ENCODE results near the gene GRIN2D.

Gene GRIN2D

DNA sequence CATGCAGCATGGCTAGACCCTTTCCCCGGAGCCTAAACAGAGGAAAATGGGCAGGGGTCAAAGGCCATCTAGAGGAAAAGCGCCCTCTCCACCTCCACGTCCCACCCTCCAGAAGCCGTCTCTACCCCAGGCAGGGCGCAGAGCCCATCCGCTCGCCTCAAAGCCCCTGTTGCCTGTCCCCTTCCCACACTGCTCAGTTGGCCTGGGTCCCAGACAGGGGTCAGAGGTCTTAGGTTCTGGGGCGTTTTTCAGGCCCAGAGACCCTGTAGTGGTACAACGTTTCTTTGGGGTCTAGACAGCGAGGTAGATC lies 30.0 kb upstream of the GRIN2D start:
- DNase-seq (ENCODE audit: low read depth): no peak
- TF ChIP-seq, protein P1, sequence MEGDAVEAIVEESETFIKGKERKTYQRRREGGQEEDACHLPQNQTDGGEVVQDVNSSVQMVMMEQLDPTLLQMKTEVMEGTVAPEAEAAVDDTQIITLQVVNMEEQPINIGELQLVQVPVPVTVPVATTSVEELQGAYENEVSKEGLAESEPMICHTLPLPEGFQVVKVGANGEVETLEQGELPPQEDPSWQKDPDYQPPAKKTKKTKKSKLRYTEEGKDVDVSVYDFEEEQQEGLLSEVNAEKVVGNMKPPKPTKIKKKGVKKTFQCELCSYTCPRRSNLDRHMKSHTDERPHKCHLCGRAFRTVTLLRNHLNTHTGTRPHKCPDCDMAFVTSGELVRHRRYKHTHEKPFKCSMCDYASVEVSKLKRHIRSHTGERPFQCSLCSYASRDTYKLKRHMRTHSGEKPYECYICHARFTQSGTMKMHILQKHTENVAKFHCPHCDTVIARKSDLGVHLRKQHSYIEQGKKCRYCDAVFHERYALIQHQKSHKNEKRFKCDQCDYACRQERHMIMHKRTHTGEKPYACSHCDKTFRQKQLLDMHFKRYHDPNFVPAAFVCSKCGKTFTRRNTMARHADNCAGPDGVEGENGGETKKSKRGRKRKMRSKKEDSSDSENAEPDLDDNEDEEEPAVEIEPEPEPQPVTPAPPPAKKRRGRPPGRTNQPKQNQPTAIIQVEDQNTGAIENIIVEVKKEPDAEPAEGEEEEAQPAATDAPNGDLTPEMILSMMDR (IDR thresholded peaks at IDR 0.05; ENCODE audit: low read length, missing control alignments): no peak
- H3K4me3 ChIP-seq (replicated peaks; ENCODE audit: low read depth, low read length): peak overlapping the region; percentile 63

DNA sequence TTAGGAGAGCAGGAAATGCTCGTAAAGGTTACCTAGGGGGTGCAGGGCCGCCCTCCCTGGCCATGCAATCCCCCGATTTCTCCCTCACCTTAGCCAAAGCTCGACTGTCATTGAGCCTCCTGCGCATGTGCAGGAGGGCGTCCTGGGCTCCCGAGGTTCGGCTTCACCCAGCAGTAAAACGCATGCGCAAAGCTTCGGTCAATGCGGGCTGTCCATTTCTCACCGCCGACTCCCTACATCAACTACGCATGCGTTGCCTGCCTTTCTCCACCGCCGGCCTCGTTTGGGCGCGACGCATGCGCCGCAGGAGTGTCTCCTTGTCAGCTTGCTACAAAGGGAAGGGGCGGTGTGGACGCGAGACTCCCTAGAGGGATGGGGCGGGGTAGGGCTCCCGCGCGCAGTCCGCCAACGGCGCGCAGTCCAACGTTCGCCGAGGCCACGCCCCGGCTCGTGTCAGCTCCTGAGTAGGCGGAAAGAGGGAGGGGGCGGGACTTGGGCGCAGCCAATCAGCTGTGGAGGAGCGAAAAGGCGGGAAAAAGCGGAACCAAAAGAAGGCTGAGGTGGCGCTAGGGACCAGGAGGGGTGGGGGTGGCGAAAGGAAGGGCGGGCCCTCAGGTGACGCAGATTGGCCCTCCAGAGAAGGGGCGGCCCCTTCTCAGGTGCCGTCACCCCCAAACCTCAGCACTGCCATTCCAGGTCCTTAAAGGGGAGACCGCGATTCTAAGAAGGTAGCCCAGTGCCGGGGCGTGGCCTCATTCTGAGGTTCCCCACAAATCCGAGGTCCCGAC lies 29.5 kb upstream of the GRIN2D start, which contains the start of the genes SYNGR4 and TMEM143:
SYNGR4 (plus strand) TSS at position 558 of the 788 bp plus-strand sequence. CDS start 1,476 bp downstream, outside the sequence.
TMEM143 (minus strand) TSS at position 131 of the 788 bp plus-strand sequence; CDS start at position 111, 20 bp downstream.
- H3K4me3 ChIP-seq (replicated peaks; ENCODE audit: low read depth, low read length): peak within 1 kb of the TSS; percentile 63
- TF ChIP-seq, protein P1 (IDR thresholded peaks at IDR 0.05; ENCODE audit: low read length, missing control alignments): no peak
- DNase-seq (ENCODE audit: low read depth): peak; percentile 100

DNA sequence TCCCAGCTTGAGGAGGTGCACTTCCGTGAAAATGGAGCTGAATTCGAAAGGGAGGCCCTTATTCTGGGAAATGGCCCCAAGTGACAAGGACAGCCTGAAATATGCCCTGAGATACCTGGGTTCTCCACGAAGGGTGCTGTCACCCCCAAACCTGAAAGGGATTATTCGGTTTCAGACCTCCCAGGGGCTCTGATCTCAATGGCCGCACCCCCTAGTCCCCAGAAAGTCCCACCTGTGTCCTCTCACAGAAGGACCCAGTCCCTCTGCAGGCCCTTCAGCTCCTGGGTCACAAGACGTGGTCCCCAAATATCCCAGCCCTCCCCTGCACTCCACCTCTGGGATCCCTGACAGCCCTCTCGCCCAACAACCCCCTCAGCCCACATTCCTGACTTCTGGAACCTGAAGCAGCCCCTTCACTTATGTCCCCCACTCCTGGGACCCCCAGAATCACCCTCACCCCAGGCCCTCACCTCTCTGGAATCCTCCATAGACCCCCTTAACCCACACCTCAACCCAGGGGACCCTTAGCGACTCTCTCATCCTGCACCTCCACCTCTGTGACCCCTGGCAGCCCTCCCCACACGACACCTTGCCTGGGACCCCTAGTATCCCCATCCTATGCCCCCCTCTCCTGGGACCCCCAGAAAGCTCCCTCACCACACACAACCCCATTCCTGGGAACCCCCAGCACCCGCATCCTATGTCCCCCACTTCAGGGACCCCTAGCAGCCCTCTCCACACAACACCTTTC lies 28.7 kb upstream of the GRIN2D start:
- H3K4me3 ChIP-seq (replicated peaks; ENCODE audit: low read depth, low read length): peak overlapping the region; percentile 63
- TF ChIP-seq, protein P1 (IDR thresholded peaks at IDR 0.05; ENCODE audit: low read length, missing control alignments): no peak
- no peak for DNase-seq (ENCODE audit: low read depth)

DNA sequence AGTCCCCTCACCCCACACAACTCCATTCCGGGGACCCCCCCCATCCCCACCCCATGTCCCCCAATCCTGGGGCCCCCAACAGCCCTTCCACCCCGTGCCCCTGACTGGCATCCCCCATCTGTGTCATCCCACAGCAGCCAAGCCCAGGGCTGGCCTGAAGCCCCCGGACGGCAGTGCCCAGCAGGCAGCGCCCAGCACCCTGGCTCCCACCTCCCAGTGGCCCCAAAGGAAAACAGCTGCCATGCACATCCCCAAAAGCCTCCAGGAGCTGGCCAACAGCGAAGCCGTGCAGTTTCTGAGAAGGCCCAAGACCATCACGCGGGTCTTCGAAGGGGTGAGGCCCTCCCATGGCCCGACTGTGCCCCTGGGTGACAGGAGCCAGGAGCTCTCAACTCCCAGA lies 27.9 kb upstream of the GRIN2D start:
- TF ChIP-seq, protein P1 (IDR thresholded peaks at IDR 0.05; ENCODE audit: low read length, missing control alignments): no peak
- no peak for DNase-seq (ENCODE audit: low read depth)
- H3K4me3 ChIP-seq (replicated peaks; ENCODE audit: low read depth, low read length): no peak overlapping the region

DNA sequence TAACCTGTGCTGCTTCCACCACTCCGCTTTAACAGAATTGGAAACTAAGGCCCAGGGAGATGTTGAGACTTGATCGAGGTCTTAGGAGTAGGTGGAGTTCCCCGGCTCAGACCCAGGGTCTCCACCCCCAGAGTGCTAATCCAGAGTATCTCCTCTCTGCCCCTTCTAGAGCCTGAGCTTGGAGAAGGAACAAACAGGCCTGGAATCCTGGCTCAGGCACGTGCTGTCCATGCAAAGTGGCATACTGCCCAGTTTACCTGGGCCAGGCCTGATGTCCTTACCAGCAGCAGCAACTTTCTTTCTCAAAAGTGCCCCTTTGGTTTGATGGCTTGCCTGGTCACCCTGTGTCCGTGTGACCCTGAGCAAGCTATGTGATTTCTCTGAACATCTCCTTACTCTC lies 25.6 kb upstream of the GRIN2D start:
- TF ChIP-seq, protein P1 (IDR thresholded peaks at IDR 0.05; ENCODE audit: low read length, missing control alignments): no peak

DNA sequence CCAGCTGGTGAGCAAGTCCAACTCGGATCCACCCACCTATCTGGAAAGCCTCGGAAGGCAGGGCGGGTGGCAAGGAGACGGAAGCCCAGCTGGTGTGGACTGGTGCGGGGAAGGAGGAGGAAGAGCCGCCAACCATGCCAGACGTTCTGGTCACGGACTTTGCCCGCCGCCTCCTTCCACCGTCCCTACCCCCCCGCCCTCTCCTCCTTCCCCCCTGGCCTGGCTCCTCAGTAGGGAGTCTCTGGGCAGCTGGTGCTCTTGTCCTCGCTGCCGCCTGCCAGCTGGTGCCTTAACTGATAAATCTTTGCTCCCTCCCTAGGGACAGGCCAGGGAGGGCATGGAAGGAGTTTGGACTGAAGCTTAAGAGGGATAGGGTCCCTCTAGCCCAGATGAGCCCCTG lies 24.5 kb upstream of the GRIN2D start:
- DNase-seq (ENCODE audit: low read depth): no peak
- no peak overlapping the region for H3K4me3 ChIP-seq (replicated peaks; ENCODE audit: low read depth, low read length)
- TF ChIP-seq, protein P1 (IDR thresholded peaks at IDR 0.05; ENCODE audit: low read length, missing control alignments): no peak

More for the DNA sequence above, 25.6 kb upstream of the GRIN2D start:
- H3K4me3 ChIP-seq (replicated peaks; ENCODE audit: low read depth, low read length): no peak overlapping the region
- DNase-seq (ENCODE audit: low read depth): no peak

All from fibroblast of pulmonary artery (primary cell).